ENCODE data around the gene KAZN. TPM values are rescaled to one million over a fixed set of nuclear protein-coding genes. Genes with fewer than 3 reads are reported as not detected.

Gene KAZN
- total and polyA plus RNA-seq, 4 donors = 7.6 to 18.8 (median 11.2) TPM

- TF ChIP-seq CTCF (IDR thresholded peaks at IDR 0.05; ENCODE audit: control extremely low read depth, extremely low read depth) = no peak
Observed at GRCh38 chr1:14855801-14856200, 257.3 kb downstream of the KAZN start.

DNA sequence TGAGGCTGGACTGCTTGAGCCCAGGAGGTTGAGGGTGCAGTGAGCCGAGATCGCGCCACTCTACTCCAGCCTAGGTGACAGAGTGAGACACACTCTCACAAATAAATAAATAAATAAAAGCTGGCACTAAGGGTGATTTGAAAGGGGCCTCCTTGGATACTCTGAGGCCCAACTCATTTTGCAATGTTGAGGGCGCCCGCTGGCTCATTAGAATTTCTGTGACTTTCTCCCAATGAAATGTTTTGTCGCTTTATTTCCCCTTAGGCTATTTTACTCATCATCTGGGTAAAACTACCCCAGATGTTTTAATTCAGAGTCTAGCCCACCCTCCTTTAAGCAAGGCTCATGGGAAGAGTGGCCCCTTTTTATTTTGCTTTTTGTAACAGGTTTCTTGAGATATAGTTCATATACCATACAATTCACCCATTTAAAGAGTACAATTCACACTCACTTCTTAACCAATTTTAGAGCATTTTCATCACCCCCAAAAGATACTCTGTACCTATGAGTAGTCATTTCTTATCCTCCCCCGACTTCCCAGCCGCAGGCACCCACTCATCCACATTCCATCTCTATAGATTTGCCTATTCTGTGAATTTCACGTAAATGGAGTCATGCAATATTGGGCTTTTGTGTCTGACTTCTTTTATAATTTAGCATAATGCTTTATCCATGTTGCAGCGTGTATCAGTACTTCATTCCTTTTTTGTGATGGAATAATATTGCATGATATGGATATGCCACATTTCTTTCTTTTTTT is 259.1 kb downstream of the KAZN start:
- no peaks in the 10 kb centered on the region for H3K27me3 ChIP-seq (ENCODE audit: control insufficient read depth in 3 of 3, insufficient read depth in 3 of 3, low read length in 2 of 3)
- peaks cover 0 to 3% (median 0%) of the 10 kb centered on the region in 5 donors for H3K4me1 ChIP-seq (ENCODE audit: control insufficient read depth in 5 of 5, insufficient read depth in 5 of 5, low read length in 5 of 5)
- no peak for TF ChIP-seq CTCF (IDR thresholded peaks at IDR 0.05; ENCODE audit: control extremely low read depth, extremely low read depth)
- peaks cover 0 to 2% (median 0%) of the 10 kb centered on the region in 4 donors for H3K9me3 ChIP-seq (ENCODE audit: control insufficient read depth in 4 of 4, insufficient read depth in 3 of 4, low read length in 3 of 4)
- no peak overlapping the region for H3K4me3 ChIP-seq
- no peaks in the 10 kb centered on the region for H3K36me3 ChIP-seq (ENCODE audit: control insufficient read depth in 4 of 4, insufficient read depth in 4 of 4, low read length in 4 of 4)
- WGBS, 2 donors = 94 to 98% methylated on average over 10 of the region's 10 CpGs
- no peak overlapping the region for H3K9ac ChIP-seq (ENCODE audit: insufficient read depth in 1 of 2, low read length in 2 of 2)
- no peak overlapping the region for H3K27ac ChIP-seq (ENCODE audit: low read depth in 1 of 2, low read length in 1 of 2)
- DNase-seq = no peak
- no peak for ATAC-seq (ENCODE audit: insufficient read depth, low FRiP score)

More at GRCh38 chr1:14855801-14856200, 257.3 kb downstream of the KAZN start:
- Histone ChIP-seq H3K27me3 (ENCODE audit: control insufficient read depth in 3 of 3, insufficient read depth in 3 of 3, low read length in 2 of 3) (no peaks in the 10 kb centered on the region), H3K36me3 (ENCODE audit: control insufficient read depth in 4 of 4, insufficient read depth in 4 of 4, low read length in 4 of 4) (no peaks in the 10 kb centered on the region), H3K4me1 (ENCODE audit: control insufficient read depth in 5 of 5, insufficient read depth in 5 of 5, low read length in 5 of 5) (peaks cover 0 to 3% (median 0%) of the 10 kb centered on the region in 5 donors), H3K4me3 (no peak overlapping the region), H3K27ac (ENCODE audit: low read depth in 1 of 2, low read length in 1 of 2) (no peak overlapping the region), H3K9me3 (ENCODE audit: control insufficient read depth in 4 of 4, insufficient read depth in 3 of 4, low read length in 3 of 4) (peaks cover 0 to 2% (median 0%) of the 10 kb centered on the region in 4 donors), H3K9ac (ENCODE audit: insufficient read depth in 1 of 2, low read length in 2 of 2) (no peak overlapping the region)
- 93% methylated on average over 6 of the region's 6 CpGs for WGBS, 2 donors
- DNase-seq (no peak), ATAC-seq (ENCODE audit: insufficient read depth, low FRiP score) (no peak)

DNA sequence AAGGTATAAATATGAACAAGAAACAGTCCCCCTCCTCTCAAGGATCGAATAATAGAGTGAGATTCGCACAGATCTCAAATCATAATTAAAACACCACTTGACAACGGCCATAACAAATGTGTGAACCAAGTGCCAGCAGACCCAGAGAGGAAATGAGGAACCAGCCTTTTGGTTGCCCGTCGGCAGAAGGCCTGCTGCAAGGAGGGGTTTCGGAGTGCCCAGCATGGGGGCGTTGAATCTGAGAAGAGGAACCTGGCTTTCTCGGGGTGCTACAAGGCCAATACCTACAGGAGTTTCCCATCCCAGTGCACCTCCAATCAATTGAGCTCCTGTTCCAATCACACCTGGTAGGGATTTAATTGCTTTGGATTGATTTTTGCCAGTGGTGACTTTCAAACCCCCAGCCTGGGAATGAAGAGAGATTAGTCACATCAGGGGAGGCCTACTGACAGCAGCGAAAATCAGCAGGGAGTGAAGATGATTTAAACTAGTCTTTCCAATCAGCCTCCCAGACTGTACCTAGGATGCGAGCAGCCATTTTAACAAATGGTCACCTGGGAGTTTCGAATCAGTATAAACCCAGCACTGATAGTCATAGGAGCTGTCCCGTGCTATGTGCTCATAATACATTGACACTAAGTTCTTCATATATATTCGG is 263.8 kb downstream of the KAZN start:
- no peak for TF ChIP-seq CTCF (IDR thresholded peaks at IDR 0.05; ENCODE audit: control extremely low read depth, extremely low read depth)
- Histone ChIP-seq H3K27me3 (ENCODE audit: control insufficient read depth in 3 of 3, insufficient read depth in 3 of 3, low read length in 2 of 3) (no peaks in the 10 kb centered on the region), H3K4me3 (no peak overlapping the region), H3K9me3 (ENCODE audit: control insufficient read depth in 4 of 4, insufficient read depth in 3 of 4, low read length in 3 of 4) (no peaks in the 10 kb centered on the region), H3K36me3 (ENCODE audit: control insufficient read depth in 4 of 4, insufficient read depth in 4 of 4, low read length in 4 of 4) (no peaks in the 10 kb centered on the region), H3K4me1 (ENCODE audit: control insufficient read depth in 5 of 5, insufficient read depth in 5 of 5, low read length in 5 of 5) (no peaks in the 10 kb centered on the region), H3K9ac (ENCODE audit: insufficient read depth in 1 of 2, low read length in 2 of 2) (no peak overlapping the region), H3K27ac (ENCODE audit: low read depth in 1 of 2, low read length in 1 of 2) (no peak overlapping the region)
- 67 to 81% methylated on average over 13 of the region's 13 CpGs for WGBS, 2 donors
- ATAC-seq (ENCODE audit: insufficient read depth, low FRiP score) (no peak), DNase-seq (no peak)

All from lung (tissue), 12 donors.